IMR-90 (cell line): Measurements from ENCODE around the gene APOBR.

Experiments
- CHD1 ChIP-seq: IDR thresholded peaks from 2 replicates; pipeline ENCODE4 v1.6.1; 2012; ENCODE audit warnings: low read depth, low read length, improper control_type of control experiment
- CTCF ChIP-seq: conservative IDR thresholded peaks from 2 replicates; pipeline ENCODE4 v1.5.1; 2012; ENCODE audit warnings: mild to moderate bottlenecking, low read depth, low read length, improper control_type of control experiment
- FOS ChIP-seq: fragments of 150-350 bp; IDR thresholded peaks from 2 replicates; pipeline ENCODE4 v1.6.1; 2016; ENCODE audit warnings: low read depth, low read length
- MAZ ChIP-seq: IDR thresholded peaks from 2 replicates; pipeline ENCODE4 v1.6.1; 2012; ENCODE audit warnings: low read depth, mild to moderate bottlenecking, low read length, improper control_type of control experiment, moderate library complexity, borderline replicate concordance
- MXI1 ChIP-seq: IDR thresholded peaks from 2 replicates; pipeline ENCODE4 v1.6.1; 2012; ENCODE audit warnings: low read depth, mild to moderate bottlenecking, low read length, moderate library complexity, borderline replicate concordance
- POLR2A ChIP-seq: IDR thresholded peaks from 2 replicates; pipeline ENCODE4 v1.6.1; 2012; ENCODE audit warnings: mild to moderate bottlenecking, low read depth, low read length
- RAD21 ChIP-seq: IDR thresholded peaks from 2 replicates; pipeline ENCODE4 v1.6.1; 2012; ENCODE audit warnings: low read length, improper control_type of control experiment
- RCOR1 ChIP-seq: IDR thresholded peaks from 2 replicates; pipeline ENCODE4 v1.6.1; 2012; ENCODE audit warnings: mild to moderate bottlenecking, low read length, improper control_type of control experiment; ENCODE audit not compliant: insufficient replicate concordance
- RFX5 ChIP-seq: IDR thresholded peaks from 2 replicates; pipeline ENCODE4 v1.8.0; 2012; ENCODE audit warnings: low read depth, mild to moderate bottlenecking, low read length, moderate library complexity
- USF2 ChIP-seq: fragments of 150-350 bp; IDR thresholded peaks from 2 replicates; pipeline ENCODE4 v1.6.1; 2017; ENCODE audit warnings: mild to moderate bottlenecking, antibody characterized with exemption, low read length, low read depth

GRCh38 chr16:28540346-28540745 is 45.9 kb downstream of the APOBR start:
- TF ChIP-seq CTCF (no peak), USF2 (no peak), FOS (no peak), CHD1 (no peak), RAD21 (no peak), MXI1 (no peak), POLR2A (no peak), RCOR1 (no peak), MAZ (no peak), RFX5 (no peak)
